Measurements from ENCODE around the gene HIP1. TPM values are rescaled to one million over a fixed set of nuclear protein-coding genes. Genes with fewer than 3 reads are reported as not detected.
A peak's percentile ranks its signal among the peaks of the same experiment; 100 is the strongest.
"Not testable (repeated sequence)": the region's sequence is repeated elsewhere in the genome, so short reads cannot be mapped to it uniquely, and the experiment has no call there.

HIP1 gene
- total RNA-seq, 1 donor from 2014 or later: 49.3 TPM

DNA sequence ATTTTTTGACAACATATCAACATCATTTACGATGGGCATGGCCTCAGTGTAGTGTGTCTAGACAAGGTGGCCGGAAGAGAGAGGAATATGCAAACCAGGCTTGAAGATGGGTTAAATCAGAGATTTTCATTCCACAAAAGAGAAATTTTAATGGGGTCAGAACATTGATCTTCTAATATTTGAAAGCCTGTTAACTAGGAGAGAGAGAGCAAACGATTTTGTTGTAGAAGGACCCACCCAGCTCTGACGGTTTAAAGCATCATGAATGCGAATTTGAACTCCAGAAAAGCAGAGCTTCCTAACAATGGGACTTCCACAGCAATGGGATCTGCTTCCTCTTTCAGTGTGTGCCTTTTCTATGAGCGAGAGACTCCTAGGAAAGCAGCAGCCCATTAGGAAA, 246.7 kb downstream of the HIP1 start, which contains the start of gene SPDYE5:
SPDYE5 (plus strand) TSS at position 301 of the 400 bp plus-strand sequence. CDS start 1,728 bp downstream, outside the sequence.
- DNase-seq (ENCODE audit: low spot score); H3K4me1 Mint-ChIP-seq (ENCODE audit: unreplicated experiment); H3K36me3 Mint-ChIP-seq (ENCODE audit: low read depth, unreplicated experiment); H3K27me3 Mint-ChIP-seq (ENCODE audit: unreplicated experiment); H3K27ac Mint-ChIP-seq (ENCODE audit: unreplicated experiment); H3K9me3 Mint-ChIP-seq (ENCODE audit: unreplicated experiment); H3K4me3 Mint-ChIP-seq (ENCODE audit: unreplicated experiment): not testable (repeated sequence)

GRCh38 chr7:75485979-75486643, 252.6 kb downstream of the HIP1 start, which contains the start of gene POM121C:
TSS of gene POM121C (minus strand) at chr7:75486299. CDS start at chr7:75441496, 44,803 bp downstream.
- not testable (repeated sequence) for H3K36me3 Mint-ChIP-seq (ENCODE audit: low read depth, unreplicated experiment)

DNA sequence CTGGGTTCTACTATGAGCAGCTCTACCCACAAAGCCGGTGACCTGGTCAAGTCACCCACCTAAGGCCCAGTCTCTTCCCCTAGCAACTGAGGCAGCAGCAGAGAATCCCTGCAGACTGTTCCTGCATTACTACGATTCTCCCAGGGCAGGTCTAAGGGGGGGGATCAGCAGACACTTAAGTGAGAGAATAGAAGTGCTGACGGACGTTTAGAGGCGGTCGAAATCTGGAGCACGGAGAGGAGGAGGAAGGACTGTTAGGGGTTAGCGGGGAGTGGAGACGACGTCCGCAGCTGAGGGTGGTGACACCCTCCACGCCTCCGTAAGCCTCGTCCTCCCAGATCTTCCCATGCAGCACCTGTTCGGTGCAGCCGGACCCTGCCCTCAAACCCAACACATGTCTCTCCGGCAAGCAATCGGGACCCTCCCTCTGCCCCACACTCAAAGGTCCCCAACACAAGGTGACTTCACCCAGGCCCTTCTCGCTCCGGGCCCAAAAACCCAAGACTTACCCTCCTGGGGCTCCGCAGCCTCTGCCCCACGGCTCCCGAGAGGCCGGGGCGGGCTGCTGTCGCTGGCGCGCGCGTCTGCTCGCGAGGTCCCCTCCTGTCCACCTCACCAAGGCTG, 253.3 kb downstream of the HIP1 start:
- DNase-seq (ENCODE audit: low spot score): not testable (repeated sequence)

More at GRCh38 chr7:75485979-75486643, 252.6 kb downstream of the HIP1 start, which contains the start of gene POM121C:
- peak; percentile 75 for DNase-seq (ENCODE audit: low spot score)
- H3K27ac Mint-ChIP-seq (ENCODE audit: unreplicated experiment): peak within 1 kb of the TSS; percentile 81
- not testable (repeated sequence) for H3K9me3 Mint-ChIP-seq (ENCODE audit: unreplicated experiment); H3K4me1 Mint-ChIP-seq (ENCODE audit: unreplicated experiment); H3K27me3 Mint-ChIP-seq (ENCODE audit: unreplicated experiment)
- peak within 1 kb of the TSS; percentile 95 for H3K4me3 Mint-ChIP-seq (ENCODE audit: unreplicated experiment)

More for the DNA sequence above, 253.3 kb downstream of the HIP1 start:
- Mint-ChIP-seq H3K27ac (ENCODE audit: unreplicated experiment) (peak overlapping the region; percentile 74), H3K4me3 (ENCODE audit: unreplicated experiment) (peak overlapping the region; percentile 95)
- H3K9me3 Mint-ChIP-seq (ENCODE audit: unreplicated experiment); H3K27me3 Mint-ChIP-seq (ENCODE audit: unreplicated experiment); H3K4me1 Mint-ChIP-seq (ENCODE audit: unreplicated experiment); H3K36me3 Mint-ChIP-seq (ENCODE audit: low read depth, unreplicated experiment): not testable (repeated sequence)

Other genes starting within 250 kb of the HIP1 start
- gene SPDYE5, start 246.6 kb downstream of the HIP1 start, total RNA-seq (ENCODE audit: unreplicated experiment): not detected
- 0.59 TPM for gene CCL26, start 33.3 kb upstream of the HIP1 start, total RNA-seq (ENCODE audit: unreplicated experiment)
- gene CCL24, start 74.9 kb upstream of the HIP1 start, total RNA-seq (ENCODE audit: unreplicated experiment): not detected
- gene RHBDD2, start 140.1 kb upstream of the HIP1 start, total RNA-seq (ENCODE audit: unreplicated experiment): 50.7 TPM
- gene POR, start 176.2 kb upstream of the HIP1 start, total RNA-seq (ENCODE audit: unreplicated experiment): 70.8 TPM